IMR-90 (cell line): Measurements from ENCODE around the gene SLIT3. TPM values are rescaled to one million over a fixed set of nuclear protein-coding genes. Genes with fewer than 3 reads are reported as not detected.

ENCODE experiments used
- ATAC-seq: fragments of 200-7000 bp; cut with Tn5 transposase; 2 replicates; pipeline ENCODE4 v1.9.1; 2020; ENCODE audit warnings: low read depth, mild to moderate bottlenecking, moderate library complexity
- BruUV-seq: library from RNA; stranded (reverse); fragments of 400-500 nt; replicated peaks from 2 replicates; lab custom pipeline; 2021; lab: Mats Ljungman, UMichigan
- CTCF ChIA-PET: fragments of 300-600 bp; formaldehyde crosslinking; extraction: SDS; loops from one replicate; lab custom pipeline; 2021; ENCODE audit warnings: antibody characterized with exemption; lab: Yijun Ruan, JAX
- POLR2A ChIA-PET: fragments of 300-600 bp; sonication (Branson Sonifier 250); formaldehyde crosslinking; loops from one replicate; lab custom pipeline; 2022; ENCODE audit warnings: antibody characterized with exemption; ENCODE audit not compliant: unreplicated experiment; lab: Charles Lee
- DNase-seq: peaks from one replicate; pipeline ENCODE4 v3.0.0; 2013
- H2AFZ ChIP-seq: replicated peaks from 2 replicates; pipeline ENCODE3; 2013; ENCODE audit warnings: low read length, mild to moderate bottlenecking; ENCODE audit not compliant: poor library complexity
- H2AK5ac ChIP-seq: 2 replicates; pipeline ENCODE4 v1.6.1; 2013; ENCODE audit warnings: low read depth, low read length, inconsistent platforms
- H2AK9ac ChIP-seq: replicated peaks from 2 replicates; pipeline ENCODE3; 2013; ENCODE audit warnings: mild to moderate bottlenecking, low read depth, low read length, moderate library complexity; ENCODE audit not compliant: poor library complexity
- H2BK120ac ChIP-seq: 2 replicates; pipeline ENCODE4 v1.6.1; 2013; ENCODE audit warnings: low read depth, low read length, inconsistent platforms
- H2BK15ac ChIP-seq: 3 replicates; pipeline ENCODE4 v1.6.1; 2013; ENCODE audit warnings: low read depth, low read length, inconsistent platforms
- H2BK20ac ChIP-seq: 2 replicates; pipeline ENCODE4 v1.6.1; 2013; ENCODE audit warnings: low read depth, mild to moderate bottlenecking, inconsistent platforms, low read length, moderate library complexity
- H2BK5ac ChIP-seq: 2 replicates; pipeline ENCODE4 v1.6.1; 2013; ENCODE audit warnings: mild to moderate bottlenecking, low read depth, low read length, inconsistent platforms; ENCODE audit not compliant: poor library complexity, severe bottlenecking
- H3K14ac ChIP-seq: replicated peaks from 2 replicates; pipeline ENCODE4 v1.6.1; 2013; ENCODE audit warnings: low read depth, low read length, inconsistent platforms
- H3K18ac ChIP-seq: 2 replicates; pipeline ENCODE4 v1.6.1; 2013; ENCODE audit warnings: low read depth, low read length, control low read depth
- H3K23ac ChIP-seq: 2 replicates; pipeline ENCODE4 v1.6.1; 2013; ENCODE audit warnings: low read depth, low read length, inconsistent platforms
- H3K27ac ChIP-seq: 2 replicates; pipeline ENCODE4 v1.5.1; 2013; ENCODE audit warnings: mild to moderate bottlenecking, control low read depth, low read length; ENCODE audit not compliant: insufficient read depth
- H3K27me3 ChIP-seq: 2 replicates; pipeline ENCODE4 v1.6.1; 2013; ENCODE audit warnings: low read length; ENCODE audit not compliant: control insufficient read depth, insufficient read depth
- H3K36me3 ChIP-seq: 2 replicates; pipeline ENCODE4 v1.6.1; 2013; ENCODE audit warnings: low read length, mixed read lengths; ENCODE audit not compliant: control insufficient read depth, insufficient read depth
- H3K4ac ChIP-seq: 2 replicates; pipeline ENCODE4 v1.6.1; 2013; ENCODE audit warnings: low read depth, low read length, inconsistent platforms
- H3K4me1 ChIP-seq: 2 replicates; pipeline ENCODE4 v1.6.1; 2013; ENCODE audit warnings: low read length, mixed read lengths; ENCODE audit not compliant: control insufficient read depth, insufficient read depth
- H3K4me2 ChIP-seq: 2 replicates; pipeline ENCODE4 v1.6.1; 2013; ENCODE audit warnings: low read depth, mild to moderate bottlenecking, control low read depth, low read length, moderate library complexity
- H3K4me3 ChIP-seq: 2 replicates; pipeline ENCODE4 v1.5.1; 2013; ENCODE audit warnings: low read depth, mild to moderate bottlenecking, control low read depth, low read length, moderate library complexity; ENCODE audit not compliant: insufficient read depth
- H3K56ac ChIP-seq: 2 replicates; pipeline ENCODE4 v1.6.1; 2013; ENCODE audit warnings: low read length, inconsistent platforms; ENCODE audit not compliant: insufficient read depth; ENCODE audit errors: extremely low read depth
- H3K79me1 ChIP-seq, 2 experiments: 2 replicates each; pipeline ENCODE4 v1.6.1; 2013; ENCODE audit warnings: low read length in 2 of 2, inconsistent platforms in 1 of 2, low read depth in 1 of 2
- H3K9ac ChIP-seq: 2 replicates; pipeline ENCODE4 v1.6.1; 2013; ENCODE audit warnings: low read depth, low read length, control low read depth
- H3K9me1 ChIP-seq: 2 replicates; pipeline ENCODE4 v1.6.1; 2013; ENCODE audit warnings: low read length, inconsistent platforms; ENCODE audit not compliant: insufficient read depth
- H3K9me3 ChIP-seq: 2 replicates; pipeline ENCODE4 v1.6.1; 2013; ENCODE audit warnings: low read length; ENCODE audit not compliant: control insufficient read depth, insufficient read depth
- H4K20me1 ChIP-seq: 2 replicates; pipeline ENCODE4 v1.6.1; 2013; ENCODE audit warnings: low read length, inconsistent platforms; ENCODE audit not compliant: insufficient read depth
- H4K5ac ChIP-seq: 2 replicates; pipeline ENCODE4 v1.6.1; 2013; ENCODE audit warnings: mild to moderate bottlenecking, low read depth, low read length, control low read depth
- H4K8ac ChIP-seq, 2 experiments: 2 replicates each; pipeline ENCODE4 v1.6.1; 2013; ENCODE audit warnings: low read depth in 2 of 2, low read length in 2 of 2, control low read depth in 1 of 2, inconsistent platforms in 1 of 2
- H4K91ac ChIP-seq: 2 replicates; pipeline ENCODE4 v1.6.1; 2013; ENCODE audit warnings: low read depth, low read length, inconsistent platforms; ENCODE audit not compliant: insufficient read depth
- BHLHE40 ChIP-seq: fragments of 150-350 bp; IDR thresholded peaks from 2 replicates; pipeline ENCODE4 v1.6.1; 2016; ENCODE audit warnings: mild to moderate bottlenecking, low read depth, low read length
- MAZ ChIP-seq: IDR thresholded peaks from 2 replicates; pipeline ENCODE4 v1.6.1; 2012; ENCODE audit warnings: low read depth, mild to moderate bottlenecking, low read length, improper control_type of control experiment, moderate library complexity, borderline replicate concordance
- WGBS, 2 experiments: methylation state at CpG; one replicate each; pipeline versions ENCODE4 v1.1.5 to v1.1.7; 2013; ENCODE audit warnings: missing lambda C conversion rate in 2 of 2; ENCODE audit not compliant: insufficient read length in 1 of 2; ENCODE audit errors: extremely low coverage in 2 of 2; 5-methylcytosine and 5-hydroxymethylcytosine counted together
- dilution Hi-C: fragments of 300-500 bp; cut with HindIII; formaldehyde crosslinking; loops from one replicate; pipeline ENCODE4 v1.14.3; 2018; ENCODE audit warnings: low sequenced_read_pairs; ENCODE audit not compliant: unreplicated experiment
- in situ Hi-C: fragments of 300-500 bp; cut with MboI; formaldehyde crosslinking; loops from 3 replicates; pipeline ENCODE4 v1.14.3; 2019; ENCODE audit warnings: low sequenced_read_pairs, inconsistent platforms, mixed read lengths
- intact Hi-C: fragments of 100-400 bp; cut with micrococcal nuclease; formaldehyde crosslinking; loops from 2 replicates; pipeline ENCODE4 v1.10.0; 2022
- polyA plus RNA-seq, 3 experiments: library from polyadenylated mRNA; depleted of rRNA; stranded (reverse); fragments of >200 nt; gene quantifications; 2 replicates each; pipeline ENCODE4 v1.2.3, GENCODE V29; 2012; ENCODE audit warnings: low replicate concordance in 1 of 3
- total RNA-seq: library from RNA; depleted of rRNA; stranded (reverse); fragments of >200 nt; gene quantifications from 2 replicates; pipeline ENCODE4 v1.2.3, GENCODE V29; 2012
- TF ChIP-seq, protein P1 (sequence below): fragments of 150-350 bp; IDR thresholded peaks from 2 replicates; pipeline ENCODE4 v1.6.1; 2017; ENCODE audit warnings: mild to moderate bottlenecking, antibody characterized with exemption, low read length, low read depth

The SLIT3 gene
- total and polyA plus RNA-seq, 2 of the 4 experiments (the other 2 are of a cell fraction), result 0.18 to 0.50 TPM

DNA sequence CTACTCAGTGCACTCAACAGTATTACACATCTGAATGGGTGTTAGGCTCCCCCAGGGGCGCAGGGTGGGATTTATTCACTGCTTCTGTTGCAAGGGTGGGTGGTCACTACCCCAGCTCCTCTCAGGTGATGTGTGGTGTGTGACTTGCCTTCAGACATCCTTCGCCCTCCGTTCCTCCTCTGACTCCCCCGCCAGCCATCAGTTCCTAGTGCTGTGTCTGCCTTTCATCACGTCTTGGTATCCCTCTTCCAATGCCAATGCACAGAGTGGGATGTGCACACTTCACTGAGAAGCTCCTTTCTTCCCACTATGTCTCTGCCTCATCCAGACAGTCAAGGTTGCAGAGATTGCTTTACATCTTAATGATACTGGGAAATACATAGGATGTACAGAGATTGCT lies 79.4 kb downstream of the SLIT3 start:
- H2AK5ac ChIP-seq, result no peak overlapping the region
- ChIA-PET CTCF (no interaction called here), POLR2A (no interaction called here)
- H3K4me2 ChIP-seq, result no peak overlapping the region
- H3K36me3 ChIP-seq, result no peaks in the 10 kb centered on the region
- ATAC-seq (no peak), DNase-seq (no peak)
- H3K18ac ChIP-seq, result no peak overlapping the region
- H3K4ac ChIP-seq, result no peak overlapping the region
- H3K9me3 ChIP-seq, result peaks cover 8% of the 10 kb centered on the region; the same call in 1 of the 2 replicates
- H4K20me1 ChIP-seq, result no peaks in the 10 kb centered on the region
- H2BK5ac ChIP-seq, result no peak overlapping the region
- dilution Hi-C loops, result no loop called here
- no peaks in the 10 kb centered on the region for H3K27me3 ChIP-seq
- H4K8ac ChIP-seq, result no peak overlapping the region
- H3K4me1 ChIP-seq, result no peaks in the 10 kb centered on the region
- no peak overlapping the region for H3K4me3 ChIP-seq
- intact Hi-C loops, result no loop called here
- no peak overlapping the region for H3K27ac ChIP-seq
- H4K91ac ChIP-seq, result no peak overlapping the region
- H4K5ac ChIP-seq, result no peak overlapping the region
- H2AK9ac ChIP-seq, result no peak overlapping the region
- 71% methylated on average over 4 of the region's 5 CpGs; no CpG with 5 or more reads in 1 of the 2 experiments for WGBS, 2 experiments
- no peak overlapping the region for H2BK20ac ChIP-seq
- H3K23ac ChIP-seq, result no peak overlapping the region
- no peak overlapping the region for H3K56ac ChIP-seq
- H2BK120ac ChIP-seq, result no peak overlapping the region
- no TSS peak for BruUV-seq
- no peaks in the 10 kb centered on the region for H3K79me1 ChIP-seq
- TF ChIP-seq, protein P1, sequence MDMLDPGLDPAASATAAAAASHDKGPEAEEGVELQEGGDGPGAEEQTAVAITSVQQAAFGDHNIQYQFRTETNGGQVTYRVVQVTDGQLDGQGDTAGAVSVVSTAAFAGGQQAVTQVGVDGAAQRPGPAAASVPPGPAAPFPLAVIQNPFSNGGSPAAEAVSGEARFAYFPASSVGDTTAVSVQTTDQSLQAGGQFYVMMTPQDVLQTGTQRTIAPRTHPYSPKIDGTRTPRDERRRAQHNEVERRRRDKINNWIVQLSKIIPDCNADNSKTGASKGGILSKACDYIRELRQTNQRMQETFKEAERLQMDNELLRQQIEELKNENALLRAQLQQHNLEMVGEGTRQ, result no peak
- TF ChIP-seq BHLHE40 (no peak), MAZ (no peak)
- H3K14ac ChIP-seq, result no peak overlapping the region
- H3K9me1 ChIP-seq, result no peaks in the 10 kb centered on the region
- no peak overlapping the region for H3K9ac ChIP-seq
- no peak overlapping the region for H2BK15ac ChIP-seq
- in situ Hi-C loops, result no loop called here
- H2AFZ ChIP-seq, result no peak overlapping the region
